Stimulated activated CD8-positive, alpha-beta memory T cell treated with anti-CD3 and anti-CD28 coated beads, Interleukin-4, amount 100 ng/mL, for 1 hour (primary cell): ENCODE measurements around the gene IFNAR1.

Experiments
- DNase-seq, 2 donors: peaks; one replicate each; pipeline ENCODE4 v3.0.0-alpha.2; 2020; ENCODE audit warnings: low read depth in 2 of 2, low spot score in 1 of 2

Gene IFNAR1

DNA sequence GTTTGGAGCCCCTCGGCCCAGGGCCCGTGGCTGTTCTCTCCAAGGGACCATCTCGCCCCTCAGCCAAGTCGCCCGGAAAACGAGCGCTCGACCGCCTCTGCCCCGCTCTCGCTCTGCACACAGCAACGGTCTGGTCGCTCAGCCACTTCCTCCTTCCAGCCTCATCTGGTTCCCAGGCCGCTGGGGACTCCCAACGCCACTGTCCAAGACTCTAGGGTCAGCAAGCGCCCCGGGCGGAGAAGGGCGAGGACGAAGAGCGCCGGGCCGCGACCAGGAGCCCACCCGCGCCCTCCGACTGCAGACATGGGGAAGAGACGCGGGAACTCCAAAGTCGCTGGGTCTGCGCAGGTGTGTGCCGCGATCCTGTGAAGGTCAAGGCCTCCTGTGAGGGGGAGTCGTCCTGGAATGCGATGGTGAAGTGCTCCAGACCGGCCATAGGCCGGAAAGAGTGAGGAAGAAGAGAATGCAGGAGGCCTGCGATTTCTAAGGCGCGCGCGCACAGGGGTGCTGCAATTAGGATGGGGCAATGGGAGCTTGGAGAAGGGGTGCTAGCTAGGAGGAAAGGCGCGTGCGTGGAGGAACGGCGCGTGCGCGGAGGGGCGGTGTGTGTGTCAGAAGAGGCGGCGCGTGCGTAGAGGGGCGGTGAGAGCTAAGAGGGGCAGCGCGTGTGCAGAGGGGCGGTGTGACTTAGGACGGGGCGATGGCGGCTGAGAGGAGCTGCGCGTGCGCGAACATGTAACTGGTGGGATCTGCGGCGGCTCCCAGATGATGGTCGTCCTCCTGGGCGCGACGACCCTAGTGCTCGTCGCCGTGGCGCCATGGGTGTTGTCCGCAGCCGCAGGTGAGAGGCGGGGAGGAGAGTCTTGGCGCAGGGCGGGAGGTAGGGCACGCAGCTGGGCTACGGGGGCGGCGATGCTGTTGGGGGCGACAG is at the start of gene IFNAR1:
IFNAR1 (plus strand) TSS at position 680 of the 931 bp plus-strand sequence; CDS start at position 766, 86 bp downstream.
- DNase-seq, result peak; percentile 97 to 99

DNA sequence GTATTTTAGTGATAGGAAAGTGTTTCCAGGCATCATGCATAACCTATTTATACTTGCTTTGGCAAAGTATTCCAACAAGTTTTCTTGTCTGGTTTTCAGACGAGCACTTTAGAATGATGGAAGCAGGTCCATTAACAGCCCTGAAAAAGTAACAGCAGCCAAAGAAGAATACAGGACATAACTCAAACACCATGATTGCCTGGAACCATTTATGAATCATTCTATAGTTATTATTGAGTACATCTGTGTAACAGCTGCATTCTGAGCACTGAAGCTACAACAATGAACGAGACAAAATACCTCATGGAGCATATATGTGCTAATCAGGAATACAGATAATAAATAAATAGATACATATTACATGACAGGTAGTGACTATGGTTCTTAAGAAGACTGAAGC is 46.0 kb upstream of the IFNAR1 start:
- DNase-seq, result no peak

DNA sequence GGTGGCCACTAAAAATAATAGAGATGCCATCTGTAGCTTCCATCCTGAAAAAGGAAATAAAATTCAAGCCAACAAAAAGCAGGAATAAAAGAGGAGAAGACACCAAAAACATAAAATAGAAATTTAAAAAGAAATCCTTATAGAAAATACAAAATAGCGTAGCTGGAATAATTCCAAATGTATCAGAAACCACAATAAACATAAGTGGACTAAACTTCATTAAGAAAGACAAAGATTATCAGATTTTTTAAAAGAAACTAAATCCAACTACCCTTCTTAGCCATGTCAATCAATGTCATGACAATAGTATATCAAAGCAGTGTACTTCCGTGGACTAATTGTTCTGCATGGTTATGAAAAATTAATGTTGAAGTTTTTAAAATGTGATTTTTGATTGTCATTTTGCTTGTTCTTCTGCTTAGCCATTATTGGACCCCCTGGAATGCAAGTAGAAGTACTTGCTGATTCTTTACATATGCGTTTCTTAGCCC is 45.4 kb upstream of the IFNAR1 start:
- no peak for DNase-seq

DNA sequence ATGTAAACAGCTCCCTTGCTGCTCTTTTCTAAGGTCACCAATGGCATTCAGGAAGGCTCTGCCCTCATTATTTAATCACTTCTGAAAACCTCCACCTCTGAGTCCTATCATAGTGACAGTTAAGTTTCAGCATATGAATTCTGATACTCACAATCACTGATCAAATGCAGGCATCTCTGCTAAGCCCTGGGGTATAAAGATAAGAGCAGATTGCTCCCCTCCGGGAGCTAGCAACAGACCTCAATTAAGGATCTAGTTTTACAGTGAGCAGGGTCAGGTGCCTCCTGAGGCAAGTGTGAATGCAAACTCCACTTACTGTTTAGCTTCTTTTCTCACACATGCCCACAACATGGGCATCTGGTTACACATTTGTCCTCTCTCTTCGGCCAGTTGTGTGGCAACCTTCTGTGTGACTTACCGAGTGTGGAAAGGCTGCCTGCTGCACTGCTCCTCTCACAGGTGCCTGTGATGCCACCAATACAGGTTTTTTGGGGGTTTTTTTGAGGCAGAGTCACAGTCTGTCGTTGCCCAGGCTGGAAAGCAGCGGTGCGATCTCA is 43.6 kb upstream of the IFNAR1 start:
- no peak for DNase-seq

DNA sequence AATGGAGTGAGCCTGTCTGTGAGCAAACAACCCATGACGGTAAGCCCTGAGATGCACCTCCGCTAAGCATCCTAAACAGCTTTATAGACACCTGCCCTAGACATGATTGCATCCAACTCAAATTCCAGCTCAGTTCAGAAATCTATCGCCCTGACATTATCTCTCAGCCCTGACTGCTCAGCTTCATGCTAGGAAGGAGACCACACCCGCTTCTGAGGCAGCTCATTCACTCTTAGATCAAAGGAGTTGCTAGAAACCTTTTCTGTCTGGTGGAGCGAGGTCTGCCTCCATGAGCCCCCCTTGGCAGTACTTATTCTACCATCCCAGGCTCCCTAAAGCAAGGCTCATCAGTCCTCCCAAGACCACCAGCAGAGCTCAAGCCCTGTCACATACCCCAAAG is 41.6 kb upstream of the IFNAR1 start:
- no peak for DNase-seq

DNA sequence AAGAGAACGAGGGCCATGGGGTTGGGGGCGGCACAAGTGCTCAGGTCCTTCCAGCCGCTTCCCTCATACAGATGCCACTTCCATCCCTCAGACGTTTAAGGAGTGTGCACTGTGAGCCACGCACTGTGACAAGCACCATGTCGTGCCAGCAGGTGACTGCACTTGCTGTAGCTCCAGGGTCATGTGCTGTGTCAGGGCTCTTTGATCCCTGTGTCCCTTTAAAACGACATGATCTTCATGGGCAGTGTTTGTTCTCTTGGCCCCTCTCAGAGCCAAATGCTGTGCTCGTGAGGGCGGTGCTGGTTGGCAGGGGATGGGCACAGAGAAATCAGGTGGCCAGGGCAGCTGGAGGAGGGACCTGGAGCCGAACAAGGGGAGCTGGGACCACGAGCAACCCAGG is 38.7 kb upstream of the IFNAR1 start:
- no peak for DNase-seq

DNA sequence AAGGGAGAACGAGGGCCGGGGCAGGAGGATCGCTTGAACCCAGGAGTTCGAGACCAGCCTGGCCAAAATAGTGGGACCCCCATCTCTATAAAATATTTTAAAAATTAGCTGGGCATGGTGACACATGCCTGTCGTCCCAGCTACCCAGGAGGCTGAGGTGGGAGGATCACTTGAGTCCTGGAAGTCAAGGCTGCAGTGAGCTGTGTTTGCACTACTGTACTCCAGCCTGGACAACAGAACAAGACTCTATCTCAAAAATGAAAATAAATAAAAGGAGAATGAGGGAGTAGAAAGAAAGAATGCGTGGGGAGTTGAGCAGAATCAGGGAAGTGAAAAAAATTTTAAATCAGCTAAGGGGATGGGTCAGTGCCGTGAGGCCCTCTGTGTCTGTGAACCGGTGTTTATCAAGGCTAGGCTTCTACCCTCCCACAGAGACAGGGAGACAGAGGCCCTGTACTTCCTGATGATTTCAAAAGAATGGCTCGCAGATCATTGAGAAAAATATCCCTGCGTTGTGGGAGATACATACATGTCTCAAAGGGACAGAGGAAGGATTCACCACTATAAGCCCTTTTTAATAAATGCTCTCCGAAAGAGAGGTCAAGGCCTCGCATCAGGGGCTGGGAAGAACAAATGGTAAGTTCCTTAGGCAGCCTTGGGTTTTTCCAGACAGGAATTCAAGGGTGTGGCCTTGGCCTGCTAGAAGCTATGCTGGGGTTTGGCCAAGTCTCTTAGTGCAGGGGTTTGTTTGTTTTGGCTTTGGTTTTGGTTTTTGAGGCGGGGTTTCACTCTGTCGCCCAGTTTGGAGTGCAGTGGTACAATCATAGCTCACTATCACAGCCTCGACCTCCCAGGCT is 37.9 kb upstream of the IFNAR1 start:
- DNase-seq, result no peak

DNA sequence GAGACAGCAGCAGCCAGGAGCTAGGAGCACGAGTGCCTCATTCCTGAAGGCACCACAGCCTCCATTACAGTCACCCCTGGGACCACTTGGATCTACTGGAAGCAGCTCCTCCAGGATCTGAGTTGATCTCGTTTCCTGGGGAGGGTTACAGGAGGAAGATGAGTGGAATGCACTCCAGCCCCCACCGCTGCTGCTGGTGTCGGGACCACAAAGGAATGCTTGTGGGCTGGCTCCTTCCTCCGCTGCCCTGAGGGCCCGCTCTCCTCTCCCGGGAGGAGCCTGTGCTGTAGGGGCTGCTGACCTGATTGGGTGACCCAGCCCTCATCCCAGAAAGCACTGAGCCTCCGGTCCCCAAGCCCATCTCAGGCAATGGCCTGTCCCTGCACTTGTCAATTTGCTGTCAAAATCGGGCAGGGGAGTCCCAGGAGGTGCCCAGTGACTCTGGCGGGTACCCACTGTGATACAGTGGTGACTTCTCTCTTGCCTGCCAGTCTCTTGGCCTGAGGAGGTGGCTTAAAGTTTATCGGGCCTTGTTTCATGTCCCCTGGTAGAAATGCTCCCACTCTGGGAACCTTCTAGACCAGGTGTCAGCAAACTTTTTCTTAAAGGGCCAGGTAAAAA is 35.5 kb upstream of the IFNAR1 start:
- DNase-seq, result no peak

DNA sequence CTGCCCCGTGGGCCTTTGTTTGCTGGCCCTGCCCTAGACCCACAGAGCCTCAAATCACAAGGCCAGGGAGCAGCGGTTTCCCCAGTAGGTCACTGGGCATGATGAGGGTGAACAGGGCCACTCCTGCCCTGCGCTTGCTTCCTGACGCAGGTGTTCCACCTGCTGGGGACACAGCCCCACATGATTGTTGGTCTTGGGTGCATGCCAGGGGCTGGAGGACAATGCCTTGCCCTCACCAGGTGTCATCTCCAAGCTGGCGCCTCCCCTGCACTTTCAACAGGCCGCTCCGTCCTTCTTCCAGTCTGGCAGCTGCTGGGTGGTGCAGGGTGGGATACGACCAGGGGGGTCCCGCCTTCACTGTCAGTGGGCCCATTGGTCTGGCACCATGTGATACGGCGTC is 34.3 kb upstream of the IFNAR1 start:
- no peak for DNase-seq

DNA sequence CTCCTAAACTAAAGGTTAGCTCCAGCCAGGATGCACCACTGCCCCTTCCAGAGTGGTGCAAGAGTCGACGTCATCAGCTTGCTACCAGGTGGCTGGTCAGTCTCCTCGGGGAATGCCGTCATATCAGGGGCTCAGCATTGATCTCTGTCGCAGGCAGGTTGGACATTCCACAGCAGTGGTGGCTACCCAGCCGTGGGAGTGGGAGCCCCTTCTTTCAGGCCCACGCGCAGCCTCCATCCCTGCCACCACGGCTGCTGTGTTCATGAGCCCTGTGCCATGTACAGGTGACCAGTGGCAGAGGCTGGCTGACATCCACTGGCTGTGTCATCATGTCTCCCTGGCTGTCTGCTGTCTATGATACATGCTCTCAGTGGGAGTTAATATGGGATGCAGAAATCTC is 33.1 kb upstream of the IFNAR1 start:
- DNase-seq, result no peak

DNA sequence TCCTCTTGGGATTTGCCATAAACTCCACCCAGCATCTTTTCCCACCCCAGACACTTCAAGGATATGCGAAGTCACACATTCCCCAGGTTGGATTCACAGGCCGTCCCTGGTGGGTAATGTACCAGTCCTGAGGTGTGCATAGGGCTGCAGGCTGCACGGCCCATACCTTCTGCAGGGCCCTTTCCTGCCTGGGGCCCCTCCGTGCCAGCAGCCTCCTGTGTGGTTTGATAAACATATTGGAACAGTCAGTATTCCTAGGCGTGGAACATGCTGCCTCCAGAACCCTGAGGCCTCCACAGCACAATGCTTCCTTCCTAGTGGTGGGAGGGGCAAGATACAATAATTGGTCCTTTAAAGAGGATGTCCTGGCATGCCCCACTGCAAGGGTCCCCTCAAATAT is 32.0 kb upstream of the IFNAR1 start:
- DNase-seq, result no peak

DNA sequence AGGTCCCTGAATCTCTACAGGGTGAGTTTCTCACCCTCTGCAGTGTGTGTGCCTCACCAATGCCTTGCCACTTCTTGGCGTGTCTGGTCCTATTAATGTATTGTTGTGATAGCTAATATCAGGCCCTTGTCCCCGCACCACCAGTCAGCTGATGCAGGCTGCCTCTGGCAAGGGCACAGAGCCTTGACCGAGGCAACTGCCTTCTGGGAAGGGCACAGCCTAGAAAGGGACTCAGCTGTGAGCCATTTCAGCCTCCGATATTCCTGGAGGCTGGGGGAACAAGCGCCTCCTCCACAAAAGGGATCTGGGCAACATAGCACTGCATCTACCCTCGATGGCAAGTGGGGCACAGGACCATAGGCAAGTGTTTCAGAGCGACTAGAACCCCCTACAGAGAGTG is 31.6 kb upstream of the IFNAR1 start:
- no peak for DNase-seq

DNA sequence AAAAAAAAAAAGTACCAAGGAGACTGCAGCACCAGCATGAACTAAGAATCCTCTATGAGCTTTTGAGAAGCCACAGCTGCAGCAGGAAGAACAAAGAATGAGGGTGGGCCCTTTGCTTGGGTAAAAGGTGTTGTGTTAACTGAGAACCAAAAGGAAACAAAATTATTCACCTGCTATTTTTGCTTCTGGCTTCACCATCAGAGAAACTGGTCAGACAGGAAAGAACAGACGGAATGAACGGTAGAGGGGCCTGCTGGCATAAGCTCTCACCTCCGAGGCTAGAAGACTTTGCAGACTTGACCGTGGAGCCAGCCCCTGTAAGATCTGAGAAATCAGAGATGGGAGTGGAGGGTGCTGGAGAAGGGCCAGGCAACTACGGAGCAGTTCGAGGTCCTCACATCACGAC is 31.0 kb upstream of the IFNAR1 start:
- no peak for DNase-seq

DNA sequence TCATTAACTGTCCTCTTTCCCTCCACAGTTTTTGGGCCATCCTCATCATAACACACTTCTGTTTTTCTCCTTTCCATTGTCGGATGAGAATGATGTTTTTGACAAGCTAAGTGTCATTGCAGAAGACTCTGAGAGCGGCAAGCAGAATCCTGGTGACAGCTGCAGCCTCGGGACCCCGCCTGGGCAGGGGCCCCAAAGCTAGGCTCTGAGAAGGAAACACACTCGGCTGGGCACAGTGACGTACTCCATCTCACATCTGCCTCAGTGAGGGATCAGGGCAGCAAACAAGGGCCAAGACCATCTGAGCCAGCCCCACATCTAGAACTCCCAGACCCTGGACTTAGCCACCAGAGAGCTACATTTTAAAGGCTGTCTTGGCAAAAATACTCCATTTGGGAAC is 28.6 kb upstream of the IFNAR1 start:
- no peak for DNase-seq

DNA sequence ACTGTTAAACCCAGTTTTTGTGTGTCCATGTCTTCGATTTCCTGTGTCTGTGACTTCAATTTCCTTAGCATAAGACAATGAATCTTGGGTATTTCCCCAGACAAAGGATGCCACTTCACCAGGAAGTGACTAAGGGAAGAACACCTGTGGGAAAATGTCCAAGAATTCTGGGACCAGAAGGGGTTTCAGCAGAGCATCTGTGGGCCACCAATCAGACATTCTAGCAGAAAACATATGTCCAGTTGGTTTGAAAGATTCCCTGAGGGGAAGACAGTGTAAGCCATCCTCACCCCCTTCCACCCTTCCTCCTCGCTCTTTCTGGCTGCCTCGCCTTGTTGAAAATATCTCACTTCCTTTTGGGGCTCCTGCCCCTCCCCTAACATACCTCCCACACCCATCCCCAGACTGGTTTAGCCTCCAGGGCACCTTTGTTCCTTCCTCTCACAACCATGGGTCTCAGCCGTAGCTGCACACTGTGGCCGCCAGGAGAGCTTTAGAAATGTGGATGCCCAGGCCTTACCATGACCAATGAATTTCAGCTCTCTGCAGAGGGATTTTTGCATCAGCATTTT is 25.5 kb upstream of the IFNAR1 start:
- DNase-seq, result no peak

DNA sequence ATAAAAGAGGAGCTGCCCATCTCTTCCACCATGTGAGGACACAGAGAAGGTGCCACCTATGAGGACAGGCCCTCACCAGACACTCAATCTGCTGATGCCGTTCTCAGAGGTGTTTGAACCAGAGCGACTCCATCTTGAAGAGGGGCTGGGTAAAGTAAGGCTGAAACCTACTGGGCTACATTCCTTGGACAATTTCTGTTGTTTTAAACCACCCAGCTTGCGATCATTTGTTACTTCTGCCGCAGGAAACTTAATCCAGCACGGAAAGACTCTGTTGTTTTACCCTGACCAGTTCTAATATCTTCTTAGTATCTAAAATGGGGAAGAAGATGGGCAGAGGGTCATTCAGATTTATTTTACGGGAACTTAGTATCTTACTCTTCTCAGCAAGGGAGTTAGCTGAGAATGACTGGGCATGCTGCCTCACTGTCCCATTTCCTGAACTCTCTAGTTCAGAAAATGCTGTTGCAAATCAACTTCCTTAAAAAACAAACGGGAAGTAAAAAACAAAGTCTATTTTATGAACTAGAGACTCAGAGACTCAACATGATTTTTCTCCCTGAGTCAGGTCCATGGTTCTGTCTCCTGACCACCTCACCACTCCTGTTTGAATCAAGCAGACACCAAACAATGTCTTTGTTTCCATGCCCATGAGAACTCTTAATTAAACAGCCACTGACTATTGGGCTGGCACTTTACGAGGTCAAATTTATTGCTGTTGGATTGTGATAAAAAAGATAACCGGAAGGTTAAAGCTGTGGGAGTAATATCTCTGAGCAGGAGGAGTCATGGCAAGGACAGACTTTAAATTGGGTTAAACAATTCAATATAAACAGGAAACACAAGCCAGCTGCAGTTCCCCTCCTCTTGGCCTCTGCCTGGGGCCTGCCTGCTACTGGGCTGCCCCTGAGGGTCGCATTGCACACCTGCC is 23.8 kb upstream of the IFNAR1 start:
- DNase-seq, result no peak

DNA sequence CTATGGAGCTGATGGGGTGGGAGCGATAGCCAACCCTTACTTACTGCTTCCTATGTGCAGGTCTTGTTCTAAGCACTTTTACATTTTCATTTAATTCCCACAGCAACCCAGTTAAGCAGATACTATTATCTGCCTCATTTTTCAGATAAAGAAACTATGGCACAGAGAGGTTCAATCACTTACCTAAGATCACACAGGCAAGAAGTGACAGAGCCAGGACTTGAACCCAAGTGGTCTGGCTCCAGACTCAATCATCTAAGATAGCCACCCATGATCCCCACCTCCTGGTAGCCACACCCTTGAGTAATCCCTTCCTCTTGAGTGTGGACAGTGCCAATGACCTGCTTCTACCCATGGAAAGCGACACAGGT is 23.2 kb upstream of the IFNAR1 start:
- DNase-seq, result no peak

DNA sequence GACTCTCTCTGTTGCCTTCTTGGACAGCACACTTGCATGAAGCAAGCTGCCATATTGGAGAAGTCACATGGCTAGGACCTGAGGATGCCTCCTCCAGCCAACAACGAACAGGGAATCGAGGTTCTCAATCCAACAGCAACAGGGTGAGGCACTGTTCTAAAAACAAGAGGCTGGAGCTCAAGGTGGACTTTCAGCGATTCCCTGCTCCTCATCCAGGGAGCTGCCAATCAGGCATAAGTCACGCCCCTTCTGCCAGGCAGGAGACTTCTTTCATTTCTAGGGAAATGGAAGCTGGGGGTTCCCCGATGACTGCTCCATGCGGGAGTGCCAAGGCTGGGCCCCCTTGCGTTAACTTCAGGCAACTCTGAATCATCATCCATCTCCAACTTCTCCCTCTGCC is 22.7 kb upstream of the IFNAR1 start:
- DNase-seq, result no peak

DNA sequence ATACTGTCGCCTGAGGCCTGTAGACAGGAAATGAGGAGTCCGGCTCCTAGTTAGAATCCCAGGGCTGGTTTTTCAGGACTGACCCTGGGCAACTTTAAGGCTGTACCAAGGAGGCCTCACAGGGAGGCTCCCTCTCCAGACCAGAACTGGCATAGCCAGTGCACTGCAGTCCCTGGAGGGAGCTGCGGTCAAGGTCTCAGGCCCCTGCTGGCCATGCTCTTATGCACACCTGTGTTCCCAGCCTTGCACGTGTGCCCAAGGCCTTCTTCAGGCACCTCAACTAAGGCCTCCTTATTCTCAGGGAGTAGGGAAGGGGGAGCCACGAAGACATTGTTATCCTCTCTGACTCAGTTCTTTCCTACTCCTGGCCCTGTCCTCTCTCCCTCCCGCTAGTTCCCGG is 22.0 kb upstream of the IFNAR1 start:
- DNase-seq, result no peak

DNA sequence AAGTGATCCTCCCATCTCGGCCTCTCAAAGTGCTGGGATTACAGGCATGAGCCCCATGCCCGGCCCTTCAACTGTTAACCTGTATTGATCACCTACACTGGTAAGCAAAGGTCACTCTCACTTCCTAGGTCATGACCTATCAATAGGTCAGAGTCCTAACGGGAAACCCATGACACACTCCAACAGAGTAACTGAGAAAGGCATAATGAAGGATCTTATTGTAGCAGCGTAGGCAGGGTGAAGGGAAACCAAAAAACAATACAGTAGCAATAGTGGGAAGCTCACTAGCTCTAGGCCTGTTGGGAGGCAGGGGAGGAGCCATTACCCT is 19.5 kb upstream of the IFNAR1 start:
- DNase-seq, result no peak
